GM06990 (cell line): ENCODE data around the gene MED31.

ENCODE experiments used
- DNase-seq: peaks from one replicate; pipeline ENCODE4 v3.0.0-alpha.2; 2011; ENCODE audit not compliant: insufficient read length; ENCODE audit errors: extremely low read depth
- H3K27me3 ChIP-seq: replicated peaks from 2 replicates; pipeline ENCODE4 v1.6.0; 2011; ENCODE audit warnings: low read length; ENCODE audit not compliant: control insufficient read depth, insufficient read depth
- H3K36me3 ChIP-seq: 2 replicates; pipeline ENCODE4 v1.5.1; 2011; ENCODE audit warnings: low read length; ENCODE audit not compliant: control insufficient read depth, insufficient read depth
- H3K4me3 ChIP-seq: replicated peaks from 2 replicates; pipeline ENCODE4 v1.5.1; 2011; ENCODE audit warnings: low read depth, mild to moderate bottlenecking, control low read depth, low read length
- CTCF ChIP-seq: IDR thresholded peaks from 2 replicates; pipeline ENCODE4 v1.5.1; 2011; ENCODE audit warnings: low read length, control low read depth, mild to moderate bottlenecking, inconsistent platforms; ENCODE audit not compliant: insufficient read depth, poor library complexity, severe bottlenecking

Gene MED31

DNA sequence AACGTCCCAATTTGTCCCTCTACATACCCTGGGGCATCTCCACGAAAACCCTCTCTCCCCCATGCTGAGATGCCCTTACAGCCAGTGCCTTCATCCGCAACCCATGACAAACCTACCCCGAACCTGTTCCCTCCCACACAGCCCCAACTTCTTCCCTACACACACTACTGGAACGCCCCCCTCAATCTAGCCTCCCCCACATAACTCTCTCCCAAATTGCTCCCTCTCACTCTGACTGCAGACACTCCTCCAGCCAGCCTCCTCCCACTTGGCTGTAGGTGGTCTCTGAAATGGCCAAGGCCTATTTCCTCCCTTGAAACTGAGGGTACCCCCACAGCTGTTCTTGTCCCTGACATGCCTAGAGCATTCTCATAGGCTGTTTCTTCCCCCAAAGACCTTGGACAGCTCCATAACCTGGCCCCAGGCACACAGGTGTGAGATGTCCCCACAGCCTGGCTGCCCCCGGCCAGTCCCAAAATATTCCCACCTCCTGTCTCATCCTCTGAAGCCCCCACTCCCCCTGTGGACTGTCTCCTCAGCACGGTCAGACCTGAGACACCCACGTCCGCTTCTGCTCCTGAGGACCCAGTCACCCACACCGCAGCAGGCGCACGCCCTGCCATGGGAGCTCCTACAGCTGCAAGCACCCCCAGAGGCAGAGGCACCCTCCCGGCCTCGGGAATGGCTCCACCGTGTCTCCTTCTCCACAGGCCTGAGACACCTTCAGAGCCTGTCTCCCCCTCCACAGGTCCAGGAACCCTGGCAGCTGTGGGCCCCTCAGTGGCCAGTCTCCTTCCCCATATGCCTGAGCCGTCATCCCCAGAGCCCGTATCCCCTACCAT, 14.6 kb downstream of the MED31 start:
- TF ChIP-seq CTCF = no peak
- Histone ChIP-seq H3K4me3 (no peak overlapping the region), H3K36me3 (peaks cover 2% of the 10 kb centered on the region), H3K27me3 (no peaks in the 10 kb centered on the region)
- no peak for DNase-seq

DNA sequence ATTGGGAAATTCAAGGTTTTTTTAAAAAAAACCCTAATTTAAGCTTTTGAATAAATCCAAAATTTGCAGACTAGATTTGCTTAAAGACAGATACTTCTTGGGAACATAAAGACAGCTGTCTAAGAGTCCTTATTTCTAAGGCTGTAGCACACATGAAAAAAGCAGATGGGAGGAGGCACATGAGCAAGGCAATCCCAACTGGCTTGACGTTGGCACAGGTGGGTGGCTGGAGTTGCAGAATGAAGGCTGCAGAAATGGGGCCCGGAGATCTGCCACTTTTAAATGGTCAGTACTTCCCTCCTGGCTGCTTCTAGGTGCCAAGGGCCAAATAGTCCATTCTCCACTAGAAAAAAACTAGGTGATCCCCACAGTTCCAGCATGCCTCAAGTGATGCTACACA, 15.3 kb downstream of the MED31 start:
- no peak for DNase-seq
- TF ChIP-seq CTCF = no peak
- no peaks in the 10 kb centered on the region for H3K27me3 ChIP-seq
- no peak overlapping the region for H3K4me3 ChIP-seq
- H3K36me3 ChIP-seq = peaks cover 3% of the 10 kb centered on the region

DNA sequence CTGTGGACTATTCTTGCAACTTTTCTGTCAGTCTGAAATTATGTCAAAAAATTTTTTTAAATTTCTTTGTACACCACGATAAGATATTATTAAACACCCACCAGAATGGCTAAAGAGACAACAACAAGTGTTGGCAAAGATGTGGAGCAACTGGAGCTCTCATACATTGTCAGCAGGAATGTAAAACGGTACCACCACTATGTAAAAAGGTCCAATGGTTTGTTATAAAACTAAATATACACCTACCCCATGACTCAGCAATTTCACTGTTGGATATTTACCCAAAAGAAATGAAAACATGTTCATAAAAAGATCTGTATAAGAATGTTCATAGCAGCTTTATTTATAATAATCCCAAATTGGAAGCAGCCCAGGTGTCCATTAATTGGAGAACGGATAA, 18.1 kb downstream of the MED31 start:
- no peak for DNase-seq
- TF ChIP-seq CTCF = no peak
- Histone ChIP-seq H3K27me3 (no peaks in the 10 kb centered on the region), H3K4me3 (no peak overlapping the region), H3K36me3 (peaks cover 3% of the 10 kb centered on the region)

DNA sequence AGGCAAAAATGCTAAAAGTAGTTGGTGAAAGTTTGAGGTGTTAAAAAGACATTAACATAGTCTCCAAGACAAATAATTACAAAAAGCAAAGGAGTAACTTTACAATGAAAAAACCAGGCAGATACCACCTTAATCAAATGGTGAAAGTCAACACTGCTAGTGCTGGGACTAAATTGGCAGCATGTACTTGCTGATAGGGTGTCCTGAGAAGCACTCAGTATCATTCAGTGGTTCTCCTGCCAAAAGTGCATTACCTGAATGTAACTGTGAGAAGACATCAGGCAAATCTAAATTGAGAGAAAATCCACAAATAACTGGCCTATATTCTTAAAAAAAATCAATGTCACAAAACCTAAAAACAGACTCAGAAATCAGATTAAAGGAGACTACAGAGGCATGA, 18.9 kb downstream of the MED31 start:
- no peak for DNase-seq
- Histone ChIP-seq H3K4me3 (no peak overlapping the region), H3K36me3 (peaks cover 5% of the 10 kb centered on the region), H3K27me3 (no peaks in the 10 kb centered on the region)
- TF ChIP-seq CTCF = no peak

DNA sequence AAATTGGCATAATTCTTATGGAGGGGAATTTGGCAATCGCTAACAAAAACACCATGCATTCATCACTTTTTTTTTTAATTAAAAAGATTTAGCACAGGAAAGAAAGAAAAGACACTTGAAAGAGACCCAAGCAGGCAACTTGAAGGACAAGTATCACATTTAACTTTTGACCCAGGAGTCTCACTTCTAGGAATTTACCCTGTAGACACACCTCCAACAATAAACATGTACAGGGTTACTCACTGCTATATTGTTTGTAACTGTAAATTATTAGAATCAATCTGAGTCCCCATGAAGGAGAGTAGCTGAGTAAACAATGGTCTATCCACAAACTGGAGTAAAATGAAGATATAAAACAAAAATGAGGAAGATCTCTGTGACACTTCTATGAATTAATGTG, 21.0 kb downstream of the MED31 start:
- Histone ChIP-seq H3K36me3 (peaks cover 5% of the 10 kb centered on the region), H3K27me3 (no peaks in the 10 kb centered on the region), H3K4me3 (no peak overlapping the region)
- TF ChIP-seq CTCF = no peak
- no peak for DNase-seq
